Activated naive CD4-positive, alpha-beta T cell treated with anti-CD3 and anti-CD28 coated beads for 36 hours (primary cell): ENCODE results near the gene DIP2A. TPM values are rescaled to one million over a fixed set of nuclear protein-coding genes. Genes with fewer than 3 reads are reported as not detected.

Experiments used
- CTCF ChIA-PET: fragments of 350-600 bp; sonication (Branson Sonifier 250); formaldehyde crosslinking; loops from one replicate; lab custom pipeline; 2021; ENCODE audit warnings: antibody characterized with exemption; lab: Charles Lee
- DNase-seq: peaks from one replicate; pipeline ENCODE4 v3.0.0-alpha.2; 2020
- H3K27ac Mint-ChIP-seq: one replicate; pipeline ENCODE4 v1.8.0; 2021; ENCODE audit warnings: mild to moderate bottlenecking, mixed read lengths
- H3K27me3 Mint-ChIP-seq: one replicate; pipeline ENCODE4 v1.8.0; 2021; ENCODE audit warnings: low read depth, mixed read lengths
- H3K36me3 Mint-ChIP-seq: one replicate; pipeline ENCODE4 v1.8.0; 2021; ENCODE audit warnings: low read depth, mixed read lengths
- H3K4me1 Mint-ChIP-seq: one replicate; pipeline ENCODE4 v1.8.0; 2021; ENCODE audit warnings: low read depth, mixed read lengths
- H3K4me3 Mint-ChIP-seq: one replicate; pipeline ENCODE4 v1.8.0; 2021; ENCODE audit warnings: mild to moderate bottlenecking, moderate library complexity, mixed read lengths
- H3K9me3 Mint-ChIP-seq: one replicate; pipeline ENCODE4 v1.8.0; 2021; ENCODE audit warnings: mixed read lengths
- intact Hi-C: fragments of 100-400 bp; cut with micrococcal nuclease; formaldehyde crosslinking; loops from one replicate; pipeline ENCODE4 v1.15.1; 2023
- total RNA-seq, 2 experiments: library from RNA; stranded (reverse); gene quantifications; one replicate each; pipeline ENCODE4 v1.2.3, GENCODE V29; 2021

The DIP2A gene
- total RNA-seq, 2 experiments from 2014 or later, result 31.4 to 32.7 TPM

DNA sequence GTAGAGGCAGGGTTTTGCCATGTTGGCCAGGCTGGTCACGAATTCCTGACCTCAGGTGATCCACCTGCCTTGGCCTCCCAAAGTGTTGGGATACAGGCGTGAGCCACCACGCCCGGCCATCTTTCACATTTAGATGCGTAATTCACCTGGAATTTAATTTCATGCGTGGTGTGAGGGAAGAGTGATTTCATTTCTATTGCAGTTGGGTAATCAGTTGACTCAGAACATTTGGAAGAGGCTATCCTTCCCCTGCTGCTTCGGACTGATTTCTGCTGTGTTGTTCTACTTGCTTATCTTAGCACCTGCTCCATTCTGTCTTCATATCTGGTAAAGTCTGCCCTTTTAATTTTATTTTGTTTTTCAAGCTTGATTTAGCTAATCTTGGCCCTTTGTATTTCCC, 19.1 kb downstream of the DIP2A start:
- H3K27me3 Mint-ChIP-seq, result no peaks in the 10 kb centered on the region
- no peak overlapping the region for H3K27ac Mint-ChIP-seq
- peaks cover 29% of the 10 kb centered on the region for H3K4me1 Mint-ChIP-seq
- intact Hi-C loops, result no loop called here
- H3K9me3 Mint-ChIP-seq, result no peaks in the 10 kb centered on the region
- H3K36me3 Mint-ChIP-seq, result peaks cover 20% of the 10 kb centered on the region
- no peak overlapping the region for H3K4me3 Mint-ChIP-seq
- DNase-seq, result no peak
- CTCF ChIA-PET, result no interaction called here

DNA sequence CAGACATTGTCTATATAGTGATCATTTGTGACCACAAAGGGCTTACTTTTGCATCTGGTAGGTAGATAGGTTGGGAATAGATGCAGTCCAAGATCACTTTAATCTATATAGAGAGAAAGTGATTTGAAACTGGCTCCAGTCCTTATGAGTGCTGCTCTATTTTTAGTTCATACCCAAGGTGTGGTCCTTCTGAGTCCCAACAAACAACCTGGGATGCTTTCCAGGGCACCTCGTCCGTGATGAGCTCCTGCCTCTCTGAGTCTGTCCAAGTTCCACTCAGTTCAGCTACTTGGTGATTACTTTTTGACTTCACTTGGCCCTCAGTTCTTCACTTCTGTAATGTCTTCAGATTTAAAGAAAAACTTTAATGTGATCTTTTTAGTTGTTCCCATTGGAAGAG, 20.2 kb downstream of the DIP2A start:
- Mint-ChIP-seq H3K4me1 (peaks cover 37% of the 10 kb centered on the region), H3K27ac (no peak overlapping the region), H3K36me3 (peaks cover 20% of the 10 kb centered on the region), H3K27me3 (no peaks in the 10 kb centered on the region), H3K4me3 (no peak overlapping the region), H3K9me3 (no peaks in the 10 kb centered on the region)
- intact Hi-C loops, result no loop called here
- DNase-seq, result no peak
- CTCF ChIA-PET, result interaction anchor here (0.6 kb wide), 2 partner anchors 15 to 53 kb away, joined by 3 read pairs; no protein-coding TSS in a partner anchor

DNA sequence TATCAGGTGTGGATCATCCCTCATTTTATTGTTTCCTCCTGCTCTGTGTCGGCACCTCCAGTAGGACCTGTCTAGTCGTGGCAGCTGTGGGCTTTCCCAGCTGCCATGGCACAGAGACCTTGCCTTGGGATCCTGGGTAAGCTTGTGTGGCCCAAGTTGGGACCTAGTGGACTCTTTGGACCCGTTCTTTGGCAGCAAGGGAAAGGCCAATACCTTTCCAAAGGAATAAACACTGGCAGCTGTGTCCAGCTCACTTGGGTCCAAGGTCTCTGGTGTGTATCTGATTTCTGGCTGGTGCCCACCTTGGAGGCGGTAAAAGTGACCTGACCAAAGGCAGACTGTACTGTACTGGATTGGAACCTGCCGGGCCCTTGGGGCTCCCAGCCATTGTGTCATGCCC, 21.8 kb downstream of the DIP2A start:
- Mint-ChIP-seq H3K4me1 (peaks cover 28% of the 10 kb centered on the region), H3K9me3 (no peaks in the 10 kb centered on the region), H3K27ac (no peak overlapping the region), H3K36me3 (peaks cover 24% of the 10 kb centered on the region), H3K4me3 (no peak overlapping the region), H3K27me3 (no peaks in the 10 kb centered on the region)
- CTCF ChIA-PET, result no interaction called here
- intact Hi-C loops, result no loop called here
- no peak for DNase-seq

DNA sequence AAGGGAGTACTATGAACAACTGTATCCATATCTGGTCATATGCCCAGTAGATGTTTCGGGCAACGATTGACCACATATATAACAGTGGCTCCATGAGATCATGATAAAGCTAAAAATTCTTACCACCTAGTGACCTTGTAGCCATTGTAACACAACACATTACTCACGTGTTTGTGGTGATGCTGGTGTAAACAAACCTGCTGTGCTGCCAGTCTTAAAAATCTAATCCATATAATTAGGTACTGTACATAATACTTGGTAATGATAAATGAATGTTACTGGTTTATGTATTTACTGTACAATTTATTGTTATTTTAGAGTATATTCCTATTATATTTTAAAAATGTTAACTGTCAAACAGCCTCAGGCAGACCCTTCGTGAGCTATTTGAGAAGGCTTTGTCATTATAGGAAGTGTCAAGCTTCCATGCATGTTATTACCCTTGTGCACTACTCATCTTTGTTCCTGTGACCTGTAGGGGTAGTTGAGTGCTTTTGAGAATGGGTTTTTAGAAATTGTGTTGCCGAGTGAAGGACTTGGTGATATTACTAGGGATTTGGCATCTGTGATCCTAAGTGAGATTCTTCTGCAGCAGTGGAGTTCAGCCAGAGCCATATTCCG, 23.6 kb downstream of the DIP2A start:
- Mint-ChIP-seq H3K27me3 (no peaks in the 10 kb centered on the region), H3K4me1 (peaks cover 26% of the 10 kb centered on the region), H3K36me3 (peaks cover 24% of the 10 kb centered on the region), H3K9me3 (no peaks in the 10 kb centered on the region), H3K27ac (no peak overlapping the region), H3K4me3 (no peak overlapping the region)
- CTCF ChIA-PET, result no interaction called here
- DNase-seq, result no peak
- intact Hi-C loops, result no loop called here

DNA sequence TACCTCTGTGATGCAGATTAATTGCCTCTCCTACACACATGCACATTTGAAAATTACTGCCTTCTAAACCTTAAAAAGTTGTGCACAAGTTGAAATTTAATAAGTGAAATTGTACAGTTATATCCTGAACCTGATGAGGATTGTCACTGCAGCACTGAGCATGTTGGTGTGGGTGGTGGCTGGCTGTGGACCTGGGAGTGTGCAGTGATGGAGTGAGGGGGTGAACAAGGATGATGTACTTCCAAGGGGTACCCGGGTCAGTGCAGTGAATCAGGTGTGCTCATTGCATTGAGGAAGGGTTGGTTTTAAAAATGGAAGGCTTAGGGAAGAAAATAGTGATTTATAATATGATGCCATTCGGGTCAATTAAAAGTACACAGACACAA, 24.1 kb downstream of the DIP2A start:
- Mint-ChIP-seq H3K36me3 (peaks cover 21% of the 10 kb centered on the region), H3K27me3 (no peaks in the 10 kb centered on the region), H3K9me3 (no peaks in the 10 kb centered on the region), H3K27ac (no peak overlapping the region), H3K4me3 (no peak overlapping the region), H3K4me1 (peaks cover 26% of the 10 kb centered on the region)
- intact Hi-C loops, result no loop called here
- DNase-seq, result no peak
- CTCF ChIA-PET, result no interaction called here

DNA sequence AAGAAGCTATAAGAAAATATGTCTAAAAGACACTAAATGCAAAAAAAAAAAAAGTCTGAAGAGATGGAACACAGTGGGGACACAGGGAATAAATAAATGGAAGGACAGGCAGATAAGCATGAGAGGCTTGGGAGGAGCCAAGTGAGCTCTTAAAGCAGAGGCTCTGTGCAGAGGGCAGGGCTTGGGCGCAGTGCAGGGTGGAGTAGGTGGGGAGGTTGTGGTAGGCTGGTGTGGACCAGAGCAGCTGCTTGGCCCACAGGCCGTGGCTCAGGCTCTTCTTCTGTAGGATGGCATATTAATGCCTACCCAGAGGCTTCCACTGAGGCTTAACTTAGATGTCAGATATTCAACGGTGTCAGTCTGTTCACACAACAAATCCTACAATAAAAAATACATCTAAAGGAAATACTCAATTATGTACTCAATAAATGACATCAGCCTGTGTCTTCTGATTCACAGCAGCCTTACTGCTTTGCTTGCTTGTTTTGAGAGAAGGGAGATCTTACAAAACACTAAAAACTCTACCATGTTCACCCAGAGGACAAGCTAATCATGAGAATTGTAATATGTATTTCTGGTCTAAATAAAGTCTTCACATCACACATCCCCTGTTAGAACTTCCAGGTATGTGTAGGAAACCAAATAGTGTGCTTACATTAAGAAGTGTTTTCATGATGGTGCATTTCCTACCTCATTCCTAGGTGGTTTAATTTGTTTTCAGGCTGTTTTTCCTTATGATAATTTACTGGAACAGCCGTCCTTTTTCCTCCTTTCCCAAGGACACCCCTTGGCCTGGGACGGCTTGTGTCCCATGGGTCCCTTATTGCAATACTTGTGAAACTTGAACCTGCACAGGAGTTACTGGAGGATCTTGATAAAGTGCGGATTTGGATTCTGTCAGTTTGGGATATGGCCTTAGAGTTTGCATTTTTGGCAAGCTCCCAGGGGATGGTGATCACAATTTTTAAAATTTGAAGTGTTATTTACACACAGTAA, 24.9 kb downstream of the DIP2A start:
- no peaks in the 10 kb centered on the region for H3K27me3 Mint-ChIP-seq
- CTCF ChIA-PET, result interaction anchor here (0.7 kb wide), 1 partner anchor 44 kb away, joined by 3 read pairs; no protein-coding TSS in a partner anchor
- H3K27ac Mint-ChIP-seq, result no peak overlapping the region

DNA sequence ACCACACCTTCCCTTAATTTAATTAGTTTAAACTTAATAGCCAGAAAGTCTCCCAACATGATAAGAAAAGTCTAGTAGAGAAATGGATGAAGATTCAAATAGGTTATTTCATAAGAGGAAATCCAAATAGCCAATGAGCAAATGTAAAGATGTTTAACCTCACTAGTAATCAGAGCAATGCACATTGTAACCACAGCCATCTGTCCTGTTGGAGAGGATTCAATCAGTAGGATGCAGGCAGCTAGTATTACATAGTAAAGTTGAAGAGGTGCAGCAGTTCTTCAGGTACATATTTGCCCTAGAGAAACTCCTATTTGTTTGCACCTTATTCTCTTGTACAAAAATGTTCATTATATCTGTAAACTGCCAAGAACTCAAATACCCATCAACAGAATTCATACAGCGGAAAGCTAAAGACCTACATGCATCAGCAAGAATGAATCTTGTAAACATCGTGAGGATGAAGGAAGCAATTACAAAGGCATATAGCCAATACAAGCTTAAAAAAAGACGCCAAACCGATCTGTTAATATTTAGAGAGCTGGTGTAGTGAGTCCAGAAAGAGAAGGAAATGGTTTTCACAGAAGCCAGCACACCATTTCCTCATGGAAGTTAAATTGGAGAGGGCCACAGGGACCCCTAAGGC, 27.9 kb downstream of the DIP2A start:
- no peak overlapping the region for H3K4me3 Mint-ChIP-seq
- no peak for DNase-seq
- H3K9me3 Mint-ChIP-seq, result no peaks in the 10 kb centered on the region
- CTCF ChIA-PET, result no interaction called here
- intact Hi-C loops, result no loop called here
- H3K27me3 Mint-ChIP-seq, result no peaks in the 10 kb centered on the region
- H3K27ac Mint-ChIP-seq, result no peak overlapping the region
- H3K36me3 Mint-ChIP-seq, result peaks cover 12% of the 10 kb centered on the region
- H3K4me1 Mint-ChIP-seq, result peaks cover 15% of the 10 kb centered on the region

More for the DNA sequence above, 24.9 kb downstream of the DIP2A start:
- Mint-ChIP-seq H3K4me1 (peaks cover 26% of the 10 kb centered on the region), H3K4me3 (no peak overlapping the region), H3K9me3 (no peaks in the 10 kb centered on the region), H3K36me3 (peaks cover 19% of the 10 kb centered on the region)
- DNase-seq, result no peak
- intact Hi-C loops, result no loop called here

DNA sequence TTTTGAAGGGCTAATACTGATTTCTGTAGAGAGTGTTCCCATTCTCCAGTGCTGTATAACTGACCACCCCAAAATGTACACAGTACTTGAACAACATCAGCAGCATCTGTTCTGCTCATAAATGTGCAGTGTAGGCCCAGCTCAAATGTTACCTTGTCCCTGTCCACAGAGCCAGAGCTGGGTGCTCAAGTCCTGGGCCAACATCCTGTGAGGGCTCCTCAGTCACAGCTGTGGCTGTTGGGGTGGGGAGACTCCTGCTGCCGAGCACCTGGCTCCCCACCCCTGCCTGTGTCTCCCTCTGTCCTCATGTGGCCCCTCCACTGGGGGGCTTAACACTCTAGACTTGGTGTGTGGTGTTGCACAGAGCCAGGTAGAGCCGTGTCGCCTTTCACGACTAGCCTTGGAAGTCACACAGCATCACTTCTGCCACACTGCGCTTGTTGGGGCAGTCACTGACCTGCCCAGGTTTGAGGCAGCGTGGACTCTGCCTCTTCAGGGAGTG, 30.5 kb downstream of the DIP2A start:
- Mint-ChIP-seq H3K4me3 (no peak overlapping the region), H3K27me3 (no peaks in the 10 kb centered on the region), H3K9me3 (no peaks in the 10 kb centered on the region), H3K4me1 (no peaks in the 10 kb centered on the region), H3K36me3 (peaks cover 32% of the 10 kb centered on the region), H3K27ac (no peak overlapping the region)
- intact Hi-C loops, result no loop called here
- CTCF ChIA-PET, result no interaction called here
- DNase-seq, result no peak

DNA sequence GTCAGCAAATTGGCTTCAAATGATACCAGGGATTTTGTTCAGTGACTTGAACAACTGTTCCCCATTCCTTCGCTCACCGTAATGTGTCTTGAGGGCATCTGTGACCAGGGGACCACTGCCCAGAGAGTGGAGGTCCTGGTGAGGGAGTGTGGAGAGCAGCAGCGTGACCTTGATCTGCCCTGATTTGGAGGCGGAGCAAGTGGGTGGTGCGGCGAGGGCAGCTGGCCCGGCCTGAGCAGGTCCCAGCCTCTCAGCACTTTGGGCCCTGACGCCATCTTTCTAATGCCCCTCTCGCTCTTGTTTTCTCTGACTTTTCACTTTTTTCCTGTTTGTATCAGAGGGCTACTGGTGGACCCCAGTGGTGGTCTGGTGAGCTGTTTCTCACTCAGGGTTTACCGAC, 31.1 kb downstream of the DIP2A start:
- no peak for DNase-seq
- Mint-ChIP-seq H3K4me1 (peaks cover 4% of the 10 kb centered on the region), H3K27ac (no peak overlapping the region), H3K9me3 (no peaks in the 10 kb centered on the region), H3K4me3 (no peak overlapping the region), H3K36me3 (peaks cover 33% of the 10 kb centered on the region), H3K27me3 (no peaks in the 10 kb centered on the region)
- intact Hi-C loops, result no loop called here
- CTCF ChIA-PET, result no interaction called here

DNA sequence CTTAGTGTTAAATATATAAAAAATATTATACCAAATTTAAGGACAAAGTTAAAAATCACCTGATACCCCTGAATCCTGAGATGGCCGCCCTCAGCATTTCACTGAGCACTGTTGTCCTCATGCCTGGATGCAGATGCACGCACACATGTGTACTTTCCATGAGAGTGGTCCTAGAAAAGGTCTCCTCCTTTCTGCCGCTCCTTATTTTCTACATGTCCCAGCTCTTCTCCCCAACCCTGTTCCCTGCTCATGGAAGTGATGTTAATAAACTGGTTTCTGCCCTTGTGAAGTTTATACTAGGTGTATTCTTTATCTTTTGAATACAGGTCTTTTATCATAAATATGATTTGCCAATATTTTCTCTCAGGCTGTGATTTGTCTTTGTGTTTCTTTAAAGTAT, 32.9 kb downstream of the DIP2A start:
- intact Hi-C loops, result no loop called here
- Mint-ChIP-seq H3K4me1 (peaks cover 6% of the 10 kb centered on the region), H3K36me3 (peaks cover 33% of the 10 kb centered on the region), H3K4me3 (no peak overlapping the region), H3K9me3 (no peaks in the 10 kb centered on the region), H3K27me3 (no peaks in the 10 kb centered on the region), H3K27ac (no peak overlapping the region)
- CTCF ChIA-PET, result no interaction called here
- DNase-seq, result no peak

DNA sequence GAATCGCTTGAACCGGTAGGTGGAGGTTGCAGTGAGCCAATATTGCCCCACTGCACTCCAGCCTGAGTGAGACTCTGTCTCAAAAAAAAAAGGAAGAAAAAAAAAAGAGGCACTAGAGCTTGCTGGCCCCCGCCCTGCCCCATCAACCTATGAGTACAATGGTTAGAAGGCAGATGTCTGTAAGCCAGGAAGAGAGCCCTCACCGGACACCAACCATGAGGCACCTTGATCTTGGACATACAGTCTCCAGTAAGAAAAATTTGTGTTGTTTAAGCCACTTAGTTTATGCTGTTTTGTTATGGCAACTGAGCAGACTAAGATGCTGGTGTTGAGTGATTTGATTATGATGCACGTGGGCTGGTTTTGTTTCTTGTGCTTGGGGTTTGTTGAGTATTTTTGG, 34.2 kb downstream of the DIP2A start:
- intact Hi-C loops, result no loop called here
- Mint-ChIP-seq H3K36me3 (peaks cover 32% of the 10 kb centered on the region), H3K4me3 (no peak overlapping the region), H3K27ac (no peak overlapping the region), H3K4me1 (peaks cover 6% of the 10 kb centered on the region), H3K9me3 (no peaks in the 10 kb centered on the region), H3K27me3 (no peaks in the 10 kb centered on the region)
- DNase-seq, result no peak
- CTCF ChIA-PET, result no interaction called here

DNA sequence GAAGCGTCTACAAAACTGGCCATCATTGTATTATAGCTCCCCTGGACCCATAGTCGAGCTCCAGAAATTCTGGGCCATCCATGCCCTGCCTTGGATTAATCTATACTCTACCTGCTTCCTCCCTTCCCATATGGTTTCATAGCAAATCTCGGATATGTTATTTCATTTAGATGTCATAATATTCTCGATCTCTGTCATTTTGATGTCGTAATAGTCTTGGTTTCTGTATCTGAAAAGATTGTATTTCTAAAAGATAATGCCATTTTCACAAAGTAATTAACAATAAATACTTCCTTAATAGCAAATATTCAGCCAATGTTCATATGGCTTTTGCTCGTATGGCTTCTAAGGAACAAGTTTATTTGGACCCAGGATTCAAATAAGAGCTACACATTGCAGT, 35.1 kb downstream of the DIP2A start:
- Mint-ChIP-seq H3K4me3 (no peak overlapping the region), H3K36me3 (peaks cover 35% of the 10 kb centered on the region), H3K9me3 (no peaks in the 10 kb centered on the region), H3K27ac (no peak overlapping the region), H3K27me3 (no peaks in the 10 kb centered on the region), H3K4me1 (peaks cover 7% of the 10 kb centered on the region)
- intact Hi-C loops, result no loop called here
- CTCF ChIA-PET, result interaction anchor here (0.6 kb wide), 2 partner anchors 15 to 156 kb away, joined by 3 read pairs; no protein-coding TSS in a partner anchor
- no peak for DNase-seq
